ENCODE measurements around the gene ACOXL. TPM values are rescaled to one million over a fixed set of nuclear protein-coding genes. Genes with fewer than 3 reads are reported as not detected.

The ACOXL gene
- total and polyA plus RNA-seq, 9 of the 15 experiments (the other 6 are each of a cell fraction or from before 2014, with no cell fraction given) = 0.31 to 0.56 TPM; not detected in 7

- H4K20me1 ChIP-seq (replicated peaks; ENCODE audit: control insufficient read depth, insufficient read depth, low read length) = peaks cover 33% of the 10 kb centered on the region
- ChIA-PET POLR2A (interaction anchor here (1.1 to 4.4 kb wide), 2 partner anchors 10 kb away, joined by 4 to 23 read pairs; no protein-coding TSS in a partner anchor), CTCF (ENCODE audit: low intra/inter-chr PET ratio) (no interaction called here)
- no peaks in the 10 kb centered on the region for H3K9me1 ChIP-seq (ENCODE audit: control insufficient read depth, insufficient read depth, low read length)
- no peaks in the 10 kb centered on the region for H3K27me3 ChIP-seq (ENCODE audit: control insufficient read depth in 2 of 2, insufficient read depth in 2 of 2, low read length in 2 of 2)
- H3K9ac ChIP-seq (ENCODE audit: insufficient read depth in 1 of 2, low read depth in 2 of 2, low read length in 2 of 2) = no peak overlapping the region
- 75% methylated on average over 2 of the region's 2 CpGs for WGBS (ENCODE audit: insufficient coverage, low coverage, missing lambda C conversion rate)
- no peak overlapping the region for H2AFZ ChIP-seq (ENCODE audit: low read depth, low read length)
- H3K9me3 ChIP-seq (replicated peaks; ENCODE audit: control insufficient read depth, insufficient read depth, low read depth, low read length) = no peaks in the 10 kb centered on the region
- no peak overlapping the region for H3K4me2 ChIP-seq (ENCODE audit: insufficient read depth, low read length)
- TF ChIP-seq CUX1 (CRISPR knock-in tag; IDR thresholded peaks at IDR 0.05) = no peak
- no peak for TF ChIP-seq SMARCA4 (IDR thresholded peaks at IDR 0.05)
- no peak for TF ChIP-seq HMG20B (CRISPR knock-in tag; IDR thresholded peaks at IDR 0.05)
- TF ChIP-seq U2AF1 (optimal IDR thresholded peaks at IDR 0.05; ENCODE audit: low read depth, low read length) = no peak
- no peak for TF ChIP-seq RUNX1 (IDR thresholded peaks at IDR 0.05; ENCODE audit: low read depth)
- TF ChIP-seq ZNF134 (CRISPR knock-in tag; conservative IDR thresholded peaks at IDR 0.05) = no peak
- no peak for TF ChIP-seq RBM25 (IDR thresholded peaks at IDR 0.05; ENCODE audit: low read depth, low read length, severe bottlenecking)
- ATAC-seq (no peak), DNase-seq (ENCODE audit: extremely low read depth in 1 of 4, low spot score in 3 of 4) (no peak), FAIRE-seq (no peak)
- BruUV-seq (replicated peaks) = no TSS peak
- no peaks in the 10 kb centered on the region for H3K79me2 ChIP-seq (ENCODE audit: control insufficient read depth, insufficient read depth, low read length)
- H3K36me3 ChIP-seq (ENCODE audit: control insufficient read depth, insufficient read depth, low read length) = peaks cover 71% of the 10 kb centered on the region; the same call in 1 of the 3 replicates
- no peak overlapping the region for H3K27ac ChIP-seq (ENCODE audit: extremely low read depth, low read depth, low read length)
- intact Hi-C loops (cut with micrococcal nuclease) (no loop called here), in situ Hi-C loops (cut with MboI) (no loop called here)
- no peak overlapping the region for H3K4me3 ChIP-seq
- H3K4me1 ChIP-seq (replicated peaks in 1 of 2; ENCODE audit: control insufficient read depth in 2 of 2, insufficient read depth in 2 of 2, low read length in 2 of 2) = no peaks in the 10 kb centered on the region
Measured at GRCh38 chr2:111157798-111158197, 425.4 kb downstream of the ACOXL start.

All from K562 (cell line).